T-helper 1 cell treated with Interleukin-12 subunit alpha and Interleukin-12 subunit beta and Interleukin-4 antibody, amounts not matched to agents 30 μg/mL and 1 μg/mL, for 36 hours (primary cell): ENCODE data around the gene MAP3K5.

Experiments used
- H3K27ac Mint-ChIP-seq: one replicate; pipeline ENCODE4 v1.8.0; 2021; ENCODE audit warnings: mild to moderate bottlenecking, mixed read lengths
- H3K27me3 Mint-ChIP-seq: one replicate; pipeline ENCODE4 v1.8.0; 2021; ENCODE audit warnings: low read depth, mixed read lengths
- H3K36me3 Mint-ChIP-seq: one replicate; pipeline ENCODE4 v1.8.0; 2021; ENCODE audit warnings: low read depth, mixed read lengths
- H3K4me1 Mint-ChIP-seq: one replicate; pipeline ENCODE4 v1.8.0; 2021; ENCODE audit warnings: low read depth, mixed read lengths
- H3K4me3 Mint-ChIP-seq: one replicate; pipeline ENCODE4 v1.8.0; 2021; ENCODE audit warnings: mild to moderate bottlenecking, moderate library complexity, mixed read lengths
- H3K9me3 Mint-ChIP-seq: one replicate; pipeline ENCODE4 v1.8.0; 2021; ENCODE audit warnings: mixed read lengths

MAP3K5 gene

DNA sequence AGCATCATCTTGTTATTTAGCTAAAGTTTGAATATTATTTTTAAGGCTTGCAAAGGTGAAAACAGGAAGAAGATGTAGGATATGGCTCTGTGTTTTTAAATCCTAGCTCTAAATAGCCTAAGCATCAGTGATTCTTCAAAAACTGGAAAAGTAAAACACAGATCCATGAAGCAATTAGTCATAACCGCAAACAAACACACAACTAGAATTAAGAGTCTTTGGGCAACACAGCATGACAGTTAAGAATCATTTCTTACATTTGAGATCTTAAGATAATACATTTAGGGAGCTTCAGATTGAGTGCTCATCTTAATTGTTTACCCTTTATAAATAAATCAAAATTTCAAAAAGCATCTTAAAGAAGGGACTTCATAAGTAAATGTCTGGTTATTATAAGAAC, 126.2 kb downstream of the MAP3K5 start:
- Mint-ChIP-seq H3K4me3 (no peak overlapping the region), H3K4me1 (no peaks in the 10 kb centered on the region), H3K27me3 (no peaks in the 10 kb centered on the region), H3K9me3 (no peaks in the 10 kb centered on the region), H3K27ac (no peak overlapping the region), H3K36me3 (peaks cover 13% of the 10 kb centered on the region)

DNA sequence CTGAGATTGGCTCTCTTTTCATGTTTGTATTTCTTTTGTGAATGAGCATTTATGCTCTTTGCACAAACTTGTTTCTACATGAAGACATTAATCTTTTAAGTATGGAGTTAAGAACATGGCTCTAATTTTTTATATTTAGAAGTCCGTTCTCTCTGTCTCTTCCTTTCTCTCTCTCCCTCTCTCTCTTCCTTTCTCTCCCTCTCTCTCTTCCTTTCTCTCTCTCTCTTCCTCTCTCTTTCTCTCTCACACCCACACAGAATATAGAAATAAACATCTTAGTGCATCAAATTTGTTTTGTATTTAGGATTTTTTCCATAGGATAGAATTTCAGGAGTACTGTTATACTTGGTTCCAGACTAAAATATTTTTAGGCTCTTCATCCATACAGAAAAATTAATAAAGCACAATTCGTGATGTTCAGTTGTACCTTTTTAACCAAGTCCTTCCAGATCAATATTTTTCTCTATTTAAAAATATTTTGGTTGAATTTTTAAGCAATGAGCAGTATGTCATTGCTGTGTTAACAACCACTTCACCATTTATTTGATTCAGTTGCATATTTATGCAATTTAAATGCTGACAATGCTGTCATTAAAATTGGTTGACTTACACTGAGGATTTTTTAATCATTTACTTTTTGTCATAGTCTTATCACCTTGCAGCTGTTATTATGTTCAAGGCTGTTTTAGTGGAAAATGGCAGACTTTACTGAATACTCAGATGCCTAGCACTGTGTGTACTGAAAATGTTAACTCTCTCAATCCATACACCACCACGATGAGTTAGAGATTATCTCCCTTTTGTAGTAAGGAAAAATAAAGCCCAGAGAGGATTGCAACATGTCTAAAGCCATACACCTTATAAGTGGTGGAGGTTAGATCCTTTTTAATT, 129.7 kb downstream of the MAP3K5 start:
- Mint-ChIP-seq H3K4me3 (no peak overlapping the region), H3K27me3 (no peaks in the 10 kb centered on the region), H3K27ac (no peak overlapping the region), H3K36me3 (peaks cover 18% of the 10 kb centered on the region), H3K4me1 (peaks cover 1% of the 10 kb centered on the region), H3K9me3 (no peaks in the 10 kb centered on the region)

DNA sequence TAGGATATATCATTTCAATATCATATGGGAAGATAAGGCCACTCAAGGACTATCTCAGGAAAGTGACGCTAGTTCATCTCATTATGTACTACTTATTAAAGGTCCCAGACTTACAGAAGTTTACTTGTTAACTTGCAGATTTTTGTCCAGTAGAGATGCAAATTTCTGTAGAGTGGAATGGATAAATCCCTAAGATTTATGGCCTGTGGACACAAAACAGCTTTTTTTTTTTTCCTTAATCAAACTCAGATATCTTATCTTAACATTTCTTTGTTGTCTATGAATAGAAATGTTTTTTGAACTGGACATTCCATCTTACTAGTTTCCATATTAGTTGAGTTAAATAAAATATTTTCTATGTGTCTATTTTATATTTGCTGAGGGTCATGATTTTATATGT, 131.6 kb downstream of the MAP3K5 start:
- H3K27me3 Mint-ChIP-seq = no peaks in the 10 kb centered on the region
- peaks cover 19% of the 10 kb centered on the region for H3K36me3 Mint-ChIP-seq
- H3K9me3 Mint-ChIP-seq = no peaks in the 10 kb centered on the region
- no peak overlapping the region for H3K27ac Mint-ChIP-seq
- H3K4me1 Mint-ChIP-seq = peaks cover 1% of the 10 kb centered on the region
- H3K4me3 Mint-ChIP-seq = no peak overlapping the region

DNA sequence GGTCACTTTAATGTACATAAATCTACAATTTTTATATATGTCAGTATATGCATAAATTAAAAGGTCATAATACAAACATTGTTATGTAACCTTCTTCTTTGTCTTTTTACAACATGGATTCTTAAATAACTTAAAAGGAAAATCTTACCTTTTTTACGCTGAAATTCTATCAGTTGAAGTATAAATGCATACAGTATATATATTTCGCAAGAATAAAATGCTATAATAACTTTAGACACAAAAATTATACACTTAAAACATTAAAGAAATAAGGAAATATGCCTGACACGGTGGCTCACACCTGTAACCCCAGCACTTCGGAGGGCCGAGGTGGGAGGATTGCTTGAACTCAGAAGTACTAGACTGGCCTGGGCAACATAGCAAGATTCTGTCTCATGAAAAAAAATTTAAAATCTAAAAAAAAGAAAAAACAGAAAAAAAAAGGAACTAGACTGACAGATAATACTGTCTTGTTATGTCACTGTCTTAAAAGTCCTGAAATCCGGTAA, 132.2 kb downstream of the MAP3K5 start:
- Mint-ChIP-seq H3K4me1 (peaks cover 1% of the 10 kb centered on the region), H3K27ac (no peak overlapping the region), H3K27me3 (no peaks in the 10 kb centered on the region), H3K9me3 (no peaks in the 10 kb centered on the region), H3K4me3 (no peak overlapping the region), H3K36me3 (peaks cover 25% of the 10 kb centered on the region)

DNA sequence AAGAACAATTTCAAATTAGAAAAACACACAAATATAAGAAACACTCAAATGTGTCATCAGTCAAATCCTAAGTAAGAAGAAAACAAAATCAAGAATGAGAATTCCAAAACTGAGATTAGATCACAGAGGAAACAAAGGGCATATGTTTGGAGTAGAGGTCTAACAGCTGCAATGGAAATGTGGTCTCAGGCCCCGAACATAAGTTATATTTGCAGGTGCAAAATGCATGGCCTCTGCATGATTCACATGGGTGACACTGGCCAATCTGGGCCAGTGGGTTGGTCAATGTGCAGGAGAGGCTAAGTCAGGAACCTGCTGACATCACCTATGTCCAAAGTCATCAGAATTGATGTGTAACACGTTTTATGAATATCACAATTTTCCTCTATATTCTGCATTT, 133.6 kb downstream of the MAP3K5 start:
- no peak overlapping the region for H3K4me3 Mint-ChIP-seq
- no peaks in the 10 kb centered on the region for H3K9me3 Mint-ChIP-seq
- H3K27ac Mint-ChIP-seq = no peak overlapping the region
- peaks cover 28% of the 10 kb centered on the region for H3K36me3 Mint-ChIP-seq
- H3K4me1 Mint-ChIP-seq = peaks cover 1% of the 10 kb centered on the region
- no peaks in the 10 kb centered on the region for H3K27me3 Mint-ChIP-seq

DNA sequence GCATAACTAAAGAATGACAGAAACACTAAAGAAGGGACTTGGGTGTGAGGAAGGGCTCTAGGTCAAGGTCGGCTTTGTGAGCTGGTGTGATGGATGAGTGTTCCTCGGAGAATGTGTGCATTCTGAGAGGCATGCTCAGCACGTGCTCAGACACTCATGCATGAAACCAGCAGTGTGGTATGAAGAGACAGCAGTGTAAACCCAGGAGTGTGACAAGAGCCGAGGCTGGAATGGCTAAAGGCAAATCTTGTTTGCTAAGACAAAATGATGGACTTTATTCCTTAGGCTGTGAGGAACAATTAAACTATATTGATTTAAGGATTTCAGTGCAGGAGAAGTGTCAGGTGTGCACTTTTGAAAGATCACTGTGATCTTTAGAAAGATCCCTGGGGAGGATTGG, 134.6 kb downstream of the MAP3K5 start:
- Mint-ChIP-seq H3K27ac (no peak overlapping the region), H3K36me3 (peaks cover 31% of the 10 kb centered on the region), H3K27me3 (no peaks in the 10 kb centered on the region), H3K4me3 (no peak overlapping the region), H3K4me1 (peaks cover 1% of the 10 kb centered on the region), H3K9me3 (no peaks in the 10 kb centered on the region)

DNA sequence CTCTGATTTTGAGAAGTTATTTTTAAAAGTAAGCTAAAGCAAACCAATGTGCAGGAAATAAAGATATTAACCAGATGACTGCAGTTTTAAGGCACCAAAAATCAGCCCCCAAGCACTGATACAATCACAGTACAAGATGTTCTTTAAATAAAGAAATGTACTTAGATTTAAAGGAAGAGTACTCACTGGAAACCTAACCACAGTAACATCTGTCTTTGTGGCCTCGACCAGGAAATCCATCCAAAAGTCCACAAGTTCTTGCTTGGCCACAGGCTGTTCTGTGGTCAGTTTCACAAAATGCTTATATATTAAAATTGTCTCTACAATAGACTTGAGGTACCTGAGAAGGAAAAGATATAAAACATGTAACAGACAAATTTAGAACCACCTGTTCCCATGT, 136.2 kb downstream of the MAP3K5 start:
- H3K27ac Mint-ChIP-seq = no peak overlapping the region
- H3K4me3 Mint-ChIP-seq = no peak overlapping the region

DNA sequence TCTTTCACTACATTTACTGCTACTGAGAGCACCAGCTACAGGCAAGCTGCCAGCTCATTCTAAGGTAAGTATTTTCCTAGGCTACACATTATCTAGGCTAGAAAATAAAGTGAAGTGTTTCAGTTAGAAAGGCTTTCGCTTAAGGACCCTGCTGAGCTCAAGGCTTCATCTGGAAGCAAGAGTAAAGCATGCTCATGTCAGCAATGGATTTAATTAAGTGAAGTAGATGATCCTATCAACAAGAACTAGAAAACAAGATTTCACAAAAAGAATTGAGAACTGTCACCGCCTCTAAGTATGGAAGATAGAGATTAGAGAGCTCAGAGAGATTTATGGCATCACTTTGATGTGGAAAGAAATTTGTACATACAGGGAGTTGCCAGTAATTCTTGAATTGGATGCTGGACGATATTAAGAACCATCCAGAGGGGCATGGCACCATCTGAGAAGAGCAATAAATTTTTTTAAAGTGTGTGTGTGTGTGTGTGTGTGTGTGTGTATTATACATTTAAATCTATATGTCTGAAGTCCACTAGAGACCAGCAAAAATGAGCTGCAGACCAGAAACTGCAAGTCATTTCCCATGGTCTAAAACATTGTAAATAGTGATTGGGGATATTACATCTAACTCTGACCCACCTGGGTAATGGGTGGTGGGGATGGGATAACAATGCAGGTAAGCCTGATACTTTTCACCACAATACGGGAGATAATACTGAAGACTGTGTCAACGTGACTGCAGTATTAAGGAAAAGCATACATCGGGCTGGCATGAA, 136.8 kb downstream of the MAP3K5 start:
- Mint-ChIP-seq H3K4me3 (no peak overlapping the region), H3K27me3 (no peaks in the 10 kb centered on the region), H3K4me1 (peaks cover 1% of the 10 kb centered on the region), H3K27ac (no peak overlapping the region), H3K36me3 (peaks cover 37% of the 10 kb centered on the region), H3K9me3 (no peaks in the 10 kb centered on the region)

More for the DNA sequence above, 136.2 kb downstream of the MAP3K5 start:
- no peaks in the 10 kb centered on the region for H3K9me3 Mint-ChIP-seq
- H3K36me3 Mint-ChIP-seq = peaks cover 35% of the 10 kb centered on the region
- H3K4me1 Mint-ChIP-seq = peaks cover 1% of the 10 kb centered on the region
- H3K27me3 Mint-ChIP-seq = no peaks in the 10 kb centered on the region

DNA sequence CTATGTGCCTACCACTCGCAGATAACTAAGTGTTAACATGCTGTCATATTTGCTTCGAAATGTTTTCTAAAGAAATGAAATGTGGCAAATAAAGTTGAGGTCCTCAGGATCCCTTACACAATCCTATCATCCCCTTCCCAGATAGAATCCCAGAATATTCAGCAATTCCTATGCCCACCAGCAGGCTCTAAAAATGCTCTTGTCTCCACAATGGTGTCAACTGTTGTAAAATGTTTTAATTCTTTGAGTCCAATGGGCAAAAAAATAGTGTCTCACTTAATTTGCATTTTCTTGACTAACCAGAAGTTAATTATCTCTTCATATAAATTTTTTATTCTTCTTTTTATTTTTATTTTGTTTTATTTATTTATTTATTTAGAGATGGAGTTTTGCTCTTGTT, 138.2 kb downstream of the MAP3K5 start:
- no peaks in the 10 kb centered on the region for H3K4me1 Mint-ChIP-seq
- H3K9me3 Mint-ChIP-seq = no peaks in the 10 kb centered on the region
- no peaks in the 10 kb centered on the region for H3K27me3 Mint-ChIP-seq
- no peak overlapping the region for H3K27ac Mint-ChIP-seq
- peaks cover 35% of the 10 kb centered on the region for H3K36me3 Mint-ChIP-seq
- no peak overlapping the region for H3K4me3 Mint-ChIP-seq

DNA sequence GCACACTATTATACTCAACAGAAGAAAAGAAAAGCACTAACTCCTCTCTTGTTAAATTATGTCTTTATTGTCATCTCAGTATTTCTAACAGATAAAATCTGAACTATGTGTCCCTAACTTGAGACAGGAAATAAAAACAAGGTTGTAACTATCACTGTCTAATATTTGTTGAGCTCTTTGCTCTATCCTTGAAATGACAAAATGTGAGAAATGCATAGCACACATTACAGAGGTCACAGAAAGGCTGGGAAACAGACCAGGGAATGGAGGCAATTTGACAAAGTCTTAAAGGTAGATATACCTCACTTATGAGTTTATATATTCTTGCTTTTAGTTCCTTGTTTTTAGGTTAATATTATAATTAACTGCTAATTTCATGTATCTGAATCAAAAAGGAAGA, 139.6 kb downstream of the MAP3K5 start:
- no peak overlapping the region for H3K27ac Mint-ChIP-seq
- H3K4me1 Mint-ChIP-seq = no peaks in the 10 kb centered on the region
- no peaks in the 10 kb centered on the region for H3K9me3 Mint-ChIP-seq
- H3K4me3 Mint-ChIP-seq = no peak overlapping the region
- no peaks in the 10 kb centered on the region for H3K27me3 Mint-ChIP-seq
- H3K36me3 Mint-ChIP-seq = peaks cover 31% of the 10 kb centered on the region

DNA sequence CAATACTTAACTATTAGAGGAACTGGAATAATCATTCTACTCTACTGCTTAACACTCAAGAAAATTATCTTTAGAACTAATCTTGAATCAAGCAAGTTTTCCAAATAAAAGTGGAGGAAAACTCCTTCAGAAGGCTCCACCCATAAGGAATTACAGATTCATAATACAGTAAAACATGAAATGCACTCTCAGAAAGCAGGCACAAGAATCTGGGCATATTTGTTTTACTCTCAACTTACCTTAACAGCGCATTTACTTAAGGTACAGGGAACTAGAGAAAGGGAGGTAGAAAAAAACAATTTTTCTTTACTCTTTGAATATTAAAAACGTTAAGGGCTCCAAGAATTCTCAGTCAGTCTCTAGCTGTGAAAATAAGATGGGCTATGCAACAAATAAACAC, 140.3 kb downstream of the MAP3K5 start:
- peaks cover 27% of the 10 kb centered on the region for H3K36me3 Mint-ChIP-seq
- H3K4me1 Mint-ChIP-seq = no peaks in the 10 kb centered on the region
- H3K9me3 Mint-ChIP-seq = no peaks in the 10 kb centered on the region
- no peaks in the 10 kb centered on the region for H3K27me3 Mint-ChIP-seq
- no peak overlapping the region for H3K27ac Mint-ChIP-seq
- no peak overlapping the region for H3K4me3 Mint-ChIP-seq

DNA sequence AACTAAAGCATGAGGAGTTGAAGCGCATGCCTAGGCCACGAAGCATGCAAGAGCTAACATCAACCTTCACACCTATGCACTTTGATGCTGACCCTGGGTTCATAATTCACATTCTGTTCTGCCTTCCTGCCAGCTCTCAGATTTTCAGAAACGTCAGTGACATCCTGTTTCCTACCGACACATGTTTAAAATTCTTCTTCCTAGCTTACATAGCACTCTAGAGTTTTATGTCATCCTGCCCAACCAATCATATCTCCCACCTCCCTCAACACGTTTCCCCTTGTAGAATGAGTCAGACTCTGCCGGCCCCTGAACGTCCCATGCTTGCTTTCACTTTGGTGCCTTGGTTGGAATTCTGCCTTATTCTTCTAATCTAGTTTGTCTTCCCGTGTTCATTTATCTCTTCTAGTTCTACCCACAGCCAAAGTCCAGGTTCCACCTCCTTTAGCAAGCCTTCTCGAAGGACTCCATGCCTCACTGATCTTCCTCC, 144.9 kb downstream of the MAP3K5 start:
- Mint-ChIP-seq H3K27ac (no peak overlapping the region), H3K27me3 (no peaks in the 10 kb centered on the region), H3K4me1 (peaks cover 2% of the 10 kb centered on the region), H3K9me3 (no peaks in the 10 kb centered on the region), H3K4me3 (no peak overlapping the region), H3K36me3 (peaks cover 8% of the 10 kb centered on the region)

DNA sequence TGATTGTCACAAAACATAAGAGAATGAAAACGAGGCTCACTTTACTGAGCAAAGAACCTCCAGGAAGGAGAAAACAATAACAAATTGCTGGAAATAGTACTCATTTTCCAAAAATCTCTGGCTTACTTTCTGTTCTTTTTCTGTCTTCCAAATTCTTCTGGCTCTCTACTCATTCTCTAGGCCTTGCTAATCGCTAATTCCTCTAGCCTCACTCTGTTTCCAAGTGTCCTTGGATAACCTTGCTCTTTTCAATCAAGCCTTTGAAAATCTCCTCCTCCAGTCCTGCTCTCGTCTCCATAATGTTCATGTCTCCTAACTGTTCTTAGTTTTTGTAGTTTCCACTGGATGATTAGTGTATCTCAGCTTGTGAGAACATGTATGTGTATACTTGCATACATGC, 145.9 kb downstream of the MAP3K5 start:
- Mint-ChIP-seq H3K27ac (no peak overlapping the region), H3K27me3 (no peaks in the 10 kb centered on the region), H3K4me1 (peaks cover 2% of the 10 kb centered on the region), H3K36me3 (peaks cover 6% of the 10 kb centered on the region), H3K9me3 (no peaks in the 10 kb centered on the region), H3K4me3 (no peak overlapping the region)

DNA sequence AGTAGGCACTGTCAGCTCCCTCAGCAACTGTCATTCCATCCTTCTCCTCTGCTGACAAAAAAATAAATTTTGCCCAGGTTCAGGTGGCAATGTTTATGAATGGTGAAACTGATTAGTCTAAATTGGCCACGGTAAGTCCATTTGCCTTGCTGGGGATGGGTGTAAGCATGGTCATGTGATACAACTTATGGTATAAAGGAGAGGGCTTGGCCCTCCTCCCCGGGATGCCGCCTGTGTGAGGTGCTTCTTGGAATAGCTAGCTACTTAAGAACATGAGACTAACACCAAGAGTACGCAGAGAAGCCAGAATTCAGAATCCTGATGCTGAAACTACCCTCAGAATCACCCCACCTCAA, 147.7 kb downstream of the MAP3K5 start:
- Mint-ChIP-seq H3K27me3 (no peaks in the 10 kb centered on the region), H3K4me1 (peaks cover 5% of the 10 kb centered on the region), H3K27ac (no peak overlapping the region), H3K9me3 (no peaks in the 10 kb centered on the region), H3K4me3 (no peak overlapping the region), H3K36me3 (peaks cover 9% of the 10 kb centered on the region)
